CD8-positive, alpha-beta memory T cell (primary cell): Measurements from ENCODE around the gene ZNF407. TPM values are rescaled to one million over a fixed set of nuclear protein-coding genes. Genes with fewer than 3 reads are reported as not detected.

Experiments used
- CTCF ChIA-PET: fragments of 350-600 bp; sonication (Branson Sonifier 250); formaldehyde crosslinking; loops from one replicate; lab custom pipeline; 2021; ENCODE audit warnings: antibody characterized with exemption; lab: Charles Lee
- POLR2A ChIA-PET: fragments of 350-600 bp; sonication (Branson Sonifier 250); formaldehyde crosslinking; loops from one replicate; lab custom pipeline; 2021; ENCODE audit warnings: antibody characterized with exemption; lab: Charles Lee
- DNase-seq, 5 donors: peaks; one replicate each; pipeline versions ENCODE4 v3.0.0 to v3.0.0-alpha.2; 2020 to 2022; ENCODE audit warnings: mixed read lengths in 1 of 5
- H3K27ac ChIP-seq: one replicate; pipeline ENCODE4 v1.7.0; 2013; ENCODE audit warnings: low read depth, mild to moderate bottlenecking, low read length, moderate library complexity
- H3K27me3 ChIP-seq: 2 replicates; pipeline ENCODE4 v1.7.0; 2013; ENCODE audit warnings: low read length, mild to moderate bottlenecking; ENCODE audit not compliant: insufficient read depth, poor library complexity, severe bottlenecking
- H3K36me3 ChIP-seq: 2 replicates; pipeline ENCODE4 v1.7.0; 2013; ENCODE audit warnings: mild to moderate bottlenecking, low read length, moderate library complexity; ENCODE audit not compliant: insufficient read depth
- H3K4me1 ChIP-seq: 2 replicates; pipeline ENCODE4 v1.7.0; 2013; ENCODE audit warnings: mild to moderate bottlenecking, low read length, moderate library complexity; ENCODE audit not compliant: insufficient read depth
- H3K4me3 ChIP-seq: 2 replicates; pipeline ENCODE4 v1.7.0; 2013; ENCODE audit warnings: mild to moderate bottlenecking, low read length
- H3K9me3 ChIP-seq: 2 replicates; pipeline ENCODE4 v1.7.0; 2013; ENCODE audit warnings: mild to moderate bottlenecking, low read length
- H3K27ac Mint-ChIP-seq, 8 donors: one replicate each; pipeline ENCODE4 v1.8.0; 2020 to 2021; ENCODE audit warnings: mixed read lengths in 8 of 8, mild to moderate bottlenecking in 6 of 8, inconsistent platforms in 3 of 8, moderate library complexity in 3 of 8
- H3K27me3 Mint-ChIP-seq, 2 donors: one replicate each; pipeline ENCODE4 v1.8.0; 2020 to 2021; ENCODE audit warnings: mixed read lengths in 2 of 2, mild to moderate bottlenecking in 1 of 2, moderate library complexity in 1 of 2
- H3K36me3 Mint-ChIP-seq, 3 donors: one replicate each; pipeline ENCODE4 v1.8.0; 2020 to 2021; ENCODE audit warnings: mixed read lengths in 3 of 3, inconsistent platforms in 1 of 3, mild to moderate bottlenecking in 1 of 3
- H3K4me1 Mint-ChIP-seq, 3 donors: one replicate each; pipeline ENCODE4 v1.8.0; 2020 to 2021; ENCODE audit warnings: mixed read lengths in 3 of 3, inconsistent platforms in 1 of 3, mild to moderate bottlenecking in 1 of 3
- H3K4me3 Mint-ChIP-seq, 7 donors: one replicate each; pipeline ENCODE4 v1.8.0; 2020 to 2021; ENCODE audit warnings: mixed read lengths in 7 of 7, mild to moderate bottlenecking in 6 of 7, moderate library complexity in 4 of 7, inconsistent platforms in 2 of 7
- H3K9me3 Mint-ChIP-seq, 5 donors: one replicate each; pipeline ENCODE4 v1.8.0; 2020 to 2022; ENCODE audit warnings: mixed read lengths in 5 of 5, mild to moderate bottlenecking in 3 of 5, moderate library complexity in 2 of 5, inconsistent platforms in 1 of 5
- polyA plus RNA-seq: library from polyadenylated mRNA; unstranded; fragments of 300-500 nt; fragmentation: Illumina TruSeq; gene quantifications from one replicate; pipeline ENCODE4 v1.2.3, GENCODE V29; 2021
- total RNA-seq, 2 experiments: library from RNA; stranded (reverse); gene quantifications; one replicate each; pipeline ENCODE4 v1.2.3, GENCODE V29; 2021

The ZNF407 gene
- total and polyA plus RNA-seq, 3 experiments from 2014 or later = 4.1 to 15.5 (median 14.9) TPM

DNA sequence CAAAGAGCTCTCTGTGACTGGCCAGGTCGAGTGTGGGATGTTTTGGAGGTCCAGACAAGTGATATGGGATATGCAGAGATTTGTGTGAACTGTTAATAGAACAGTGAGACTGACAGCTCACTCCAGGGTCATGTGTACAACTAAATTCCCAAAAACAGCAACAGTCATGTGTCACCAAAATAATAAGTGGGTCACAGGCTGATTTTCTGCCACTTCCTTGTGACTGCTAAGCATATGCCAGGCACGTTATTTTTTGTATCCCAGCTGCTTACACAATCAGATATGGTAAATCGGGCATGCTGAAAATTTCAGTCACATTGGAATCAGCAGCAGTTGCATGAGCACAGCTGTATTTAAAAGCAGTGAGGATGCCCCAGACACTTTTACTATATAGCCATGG, 412.6 kb downstream of the ZNF407 start:
- no peaks in the 10 kb centered on the region for H3K36me3 ChIP-seq
- peaks cover 0 to 12% (median 9%) of the 10 kb centered on the region in 3 donors for H3K36me3 Mint-ChIP-seq
- H3K4me1 ChIP-seq = no peaks in the 10 kb centered on the region
- no peak overlapping the region for H3K4me3 ChIP-seq
- POLR2A ChIA-PET = no interaction called here
- H3K27me3 ChIP-seq = no peaks in the 10 kb centered on the region
- peaks cover 16 to 24% (median 23%) of the 10 kb centered on the region in 3 donors for H3K4me1 Mint-ChIP-seq
- H3K9me3 ChIP-seq = no peaks in the 10 kb centered on the region
- H3K9me3 Mint-ChIP-seq = no peaks in the 10 kb centered on the region
- DNase-seq = no peak
- no peak overlapping the region for H3K4me3 Mint-ChIP-seq
- H3K27ac ChIP-seq = no peak overlapping the region
- H3K27ac Mint-ChIP-seq = no peak overlapping the region
- H3K27me3 Mint-ChIP-seq = no peaks in the 10 kb centered on the region
- CTCF ChIA-PET = interaction anchor here (1.1 kb wide), 1 partner anchor 17 kb away, joined by 3 read pairs; no protein-coding TSS in a partner anchor

DNA sequence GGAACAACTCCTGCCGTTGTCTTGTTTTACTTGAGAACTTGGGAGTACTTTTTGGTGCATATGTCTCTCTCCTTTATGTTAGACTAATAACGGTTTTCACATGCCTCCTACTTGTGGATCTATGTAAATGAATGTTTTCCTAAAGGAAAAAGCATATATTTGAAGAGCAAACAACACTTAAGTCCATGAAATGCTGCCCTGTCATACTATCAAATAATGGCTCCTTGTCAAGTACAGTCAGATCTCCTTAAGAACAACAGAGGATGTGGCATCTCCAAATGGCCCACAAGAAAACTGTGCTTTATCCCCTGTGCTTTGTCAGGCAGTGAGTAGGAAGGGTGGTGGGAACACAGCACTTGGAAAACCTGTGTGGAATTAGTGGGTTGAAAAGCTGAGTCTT, 413.0 kb downstream of the ZNF407 start:
- Mint-ChIP-seq H3K27me3 (no peaks in the 10 kb centered on the region), H3K4me3 (no peak overlapping the region), H3K27ac (no peak overlapping the region), H3K36me3 (peaks cover 0 to 12% (median 9%) of the 10 kb centered on the region in 3 donors), H3K4me1 (peaks cover 16 to 24% (median 23%) of the 10 kb centered on the region in 3 donors), H3K9me3 (no peaks in the 10 kb centered on the region)
- H3K27ac ChIP-seq = no peak overlapping the region
- no peaks in the 10 kb centered on the region for H3K36me3 ChIP-seq
- H3K27me3 ChIP-seq = no peaks in the 10 kb centered on the region
- no peak overlapping the region for H3K4me3 ChIP-seq
- no peaks in the 10 kb centered on the region for H3K9me3 ChIP-seq
- H3K4me1 ChIP-seq = no peaks in the 10 kb centered on the region
- no peak for DNase-seq
- ChIA-PET POLR2A (no interaction called here), CTCF (interaction anchor here (1.1 kb wide), 1 partner anchor 18 kb away, joined by 3 read pairs; no protein-coding TSS in a partner anchor)

DNA sequence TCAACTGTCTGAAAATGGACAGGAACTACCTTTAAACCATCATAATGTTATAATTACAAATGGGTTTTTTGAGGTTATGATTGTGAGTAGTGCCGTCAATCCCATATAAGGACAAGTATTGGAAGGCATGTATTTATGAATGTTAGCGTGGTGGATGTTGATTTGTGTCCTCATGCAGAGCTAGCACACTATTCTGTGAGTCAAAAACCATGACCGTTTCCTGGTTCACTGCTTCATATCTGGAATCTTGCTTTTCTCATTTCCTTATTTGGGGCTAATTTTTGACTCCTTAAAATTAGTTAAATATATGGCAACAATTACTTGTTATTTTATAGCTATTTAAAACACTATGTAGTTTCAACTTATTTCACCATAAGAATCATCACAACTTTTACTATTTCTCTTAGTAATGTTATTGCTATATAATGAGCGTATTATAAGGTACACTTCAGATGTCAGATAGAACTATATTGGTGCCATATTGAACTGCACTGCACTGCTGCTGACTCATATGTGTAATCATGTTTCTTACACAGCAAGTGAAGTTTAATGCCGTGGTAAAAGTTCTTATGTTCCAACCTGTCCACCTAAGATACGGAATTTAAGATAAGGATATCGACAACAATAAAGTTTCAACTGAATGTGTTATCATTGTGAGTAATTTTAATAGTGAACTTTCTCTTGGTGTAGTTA, 418.5 kb downstream of the ZNF407 start:
- Histone ChIP-seq H3K27me3 (no peaks in the 10 kb centered on the region), H3K27ac (no peak overlapping the region), H3K4me1 (no peaks in the 10 kb centered on the region), H3K9me3 (no peaks in the 10 kb centered on the region), H3K36me3 (no peaks in the 10 kb centered on the region), H3K4me3 (no peak overlapping the region)
- Mint-ChIP-seq H3K9me3 (no peaks in the 10 kb centered on the region), H3K27ac (no peak overlapping the region), H3K36me3 (no peaks in the 10 kb centered on the region), H3K4me3 (no peak overlapping the region), H3K27me3 (no peaks in the 10 kb centered on the region), H3K4me1 (peaks cover 16 to 24% (median 23%) of the 10 kb centered on the region in 3 donors)
- no peak for DNase-seq
- ChIA-PET CTCF (no interaction called here), POLR2A (no interaction called here)

DNA sequence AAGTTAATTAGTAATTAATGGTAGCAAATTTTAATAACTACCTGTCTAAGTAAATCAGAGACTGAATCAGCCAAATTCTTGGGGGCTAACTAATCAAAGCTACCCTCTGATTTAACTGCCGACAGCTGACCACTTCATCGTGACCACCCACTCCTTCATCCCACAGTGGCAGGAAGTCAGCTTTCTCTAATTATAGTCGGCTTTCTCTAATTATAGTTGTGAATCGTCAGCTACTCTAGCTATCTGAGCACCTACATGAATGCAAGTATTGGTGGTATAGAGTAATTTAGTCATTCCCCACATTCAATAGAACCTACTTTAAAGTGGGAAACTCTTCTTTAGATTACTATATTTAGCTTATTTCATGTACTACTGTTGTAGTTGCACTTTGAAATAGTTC, 425.8 kb downstream of the ZNF407 start:
- ChIA-PET POLR2A (no interaction called here), CTCF (no interaction called here)
- Histone ChIP-seq H3K4me1 (no peaks in the 10 kb centered on the region), H3K27me3 (no peaks in the 10 kb centered on the region), H3K9me3 (no peaks in the 10 kb centered on the region), H3K27ac (no peak overlapping the region), H3K4me3 (no peak overlapping the region), H3K36me3 (no peaks in the 10 kb centered on the region)
- H3K36me3 Mint-ChIP-seq = peaks cover 0 to 6% (median 4%) of the 10 kb centered on the region in 3 donors
- H3K27me3 Mint-ChIP-seq = no peaks in the 10 kb centered on the region
- no peak for DNase-seq
- H3K4me3 Mint-ChIP-seq = no peak overlapping the region
- H3K4me1 Mint-ChIP-seq = peaks cover 32 to 41% (median 36%) of the 10 kb centered on the region in 3 donors
- peak overlapping the region in 2 of 8 donors; percentile 1 to 20 for H3K27ac Mint-ChIP-seq
- H3K9me3 Mint-ChIP-seq = no peaks in the 10 kb centered on the region

DNA sequence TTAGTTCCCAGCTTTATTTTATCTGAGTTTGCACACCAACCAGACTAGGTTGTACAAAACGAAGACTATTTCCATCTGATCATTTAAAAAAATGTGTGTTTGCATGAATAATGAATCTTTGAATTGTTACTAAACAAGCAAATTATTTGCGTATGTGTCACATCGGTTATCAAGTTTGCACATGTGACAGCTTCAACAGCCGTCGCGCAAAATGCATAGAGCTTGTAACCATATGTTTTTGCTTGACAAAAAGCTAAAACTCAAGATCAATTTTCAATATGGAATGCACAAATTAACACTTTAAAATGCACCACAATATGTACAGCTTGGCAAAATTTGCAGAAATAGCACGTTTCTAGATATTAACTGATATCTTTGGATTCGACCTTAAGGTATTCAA, 427.2 kb downstream of the ZNF407 start:
- no peak overlapping the region for H3K27ac Mint-ChIP-seq
- CTCF ChIA-PET = no interaction called here
- H3K27me3 Mint-ChIP-seq = no peaks in the 10 kb centered on the region
- H3K4me1 Mint-ChIP-seq = peaks cover 42 to 55% (median 46%) of the 10 kb centered on the region in 3 donors
- H3K4me1 ChIP-seq = peaks cover 7% of the 10 kb centered on the region
- no peaks in the 10 kb centered on the region for H3K27me3 ChIP-seq
- no peak overlapping the region for H3K27ac ChIP-seq
- H3K36me3 ChIP-seq = no peaks in the 10 kb centered on the region
- POLR2A ChIA-PET = no interaction called here
- peaks cover 0 to 13% (median 6%) of the 10 kb centered on the region in 3 donors for H3K36me3 Mint-ChIP-seq
- DNase-seq = no peak
- H3K4me3 Mint-ChIP-seq = no peak overlapping the region
- no peak overlapping the region for H3K4me3 ChIP-seq
- H3K9me3 Mint-ChIP-seq = no peaks in the 10 kb centered on the region
- no peaks in the 10 kb centered on the region for H3K9me3 ChIP-seq

DNA sequence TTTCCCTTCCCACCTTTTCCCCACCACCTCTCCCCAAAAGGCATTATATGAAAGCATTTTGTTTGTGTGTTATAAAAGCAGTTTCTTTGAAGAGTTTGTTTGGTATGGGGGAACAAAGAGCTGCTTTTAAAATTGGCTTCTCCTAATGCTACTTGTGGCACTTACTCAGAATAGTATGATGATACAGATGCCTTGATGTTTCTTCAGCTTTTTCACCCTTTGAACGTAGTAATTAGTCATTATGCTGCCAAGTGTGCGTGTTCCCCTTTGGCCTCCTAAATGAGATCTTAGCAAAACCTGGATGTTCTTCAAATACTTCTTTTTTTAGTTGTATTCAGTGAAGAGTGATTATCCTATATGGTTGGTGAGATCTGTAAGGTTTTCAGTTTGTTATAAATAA, 427.9 kb downstream of the ZNF407 start:
- no peak overlapping the region for H3K4me3 ChIP-seq
- peak overlapping the region in 6 of 8 donors; percentile 13 to 68 (median 62) for H3K27ac Mint-ChIP-seq
- DNase-seq = no peak
- CTCF ChIA-PET = interaction anchor here (0.8 kb wide), 1 partner anchor 30 kb away, joined by 3 read pairs; no protein-coding TSS in a partner anchor
- no peaks in the 10 kb centered on the region for H3K9me3 Mint-ChIP-seq
- H3K4me1 Mint-ChIP-seq = peaks cover 44 to 61% (median 52%) of the 10 kb centered on the region in 3 donors
- H3K27ac ChIP-seq = no peak overlapping the region
- peak overlapping the region in 6 of 7 donors; percentile 1 to 47 (median 24) for H3K4me3 Mint-ChIP-seq
- no peaks in the 10 kb centered on the region for H3K9me3 ChIP-seq
- no peaks in the 10 kb centered on the region for H3K27me3 ChIP-seq
- no peaks in the 10 kb centered on the region for H3K36me3 ChIP-seq
- POLR2A ChIA-PET = no interaction called here
- peaks cover 9% of the 10 kb centered on the region for H3K4me1 ChIP-seq
- H3K36me3 Mint-ChIP-seq = peaks cover 0 to 13% (median 6%) of the 10 kb centered on the region in 3 donors
- H3K27me3 Mint-ChIP-seq = no peaks in the 10 kb centered on the region

DNA sequence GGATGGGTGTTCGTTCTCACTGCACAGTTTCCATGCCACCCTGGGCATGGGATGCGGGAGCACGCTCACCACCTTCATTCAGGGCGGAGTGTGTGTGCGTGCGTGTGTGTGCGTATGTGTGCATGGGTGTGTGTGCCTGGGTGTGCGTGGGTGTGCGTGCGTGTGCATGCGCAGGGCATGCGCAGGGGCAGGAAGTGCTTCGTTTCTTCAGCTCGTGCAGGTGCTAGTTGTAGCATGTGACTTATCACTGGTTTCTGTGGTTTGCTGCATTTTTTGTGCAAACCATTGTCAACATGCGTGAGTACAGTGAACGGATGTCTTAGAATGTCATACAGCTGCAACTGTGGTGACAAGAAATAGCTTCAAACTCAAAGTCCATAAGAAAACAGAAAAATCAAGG, 431.8 kb downstream of the ZNF407 start:
- H3K4me1 ChIP-seq = peaks cover 9% of the 10 kb centered on the region
- no peaks in the 10 kb centered on the region for H3K27me3 ChIP-seq
- CTCF ChIA-PET = interaction anchor here (0.9 kb wide), 1 partner anchor 12 kb away, joined by 3 read pairs; no protein-coding TSS in a partner anchor
- no peaks in the 10 kb centered on the region for H3K9me3 ChIP-seq
- peaks cover 42 to 56% (median 43%) of the 10 kb centered on the region in 3 donors for H3K4me1 Mint-ChIP-seq
- peak in 1 of 5 donors; percentile 35 for DNase-seq
- peak overlapping the region in 7 of 8 donors; percentile 12 to 64 (median 37) for H3K27ac Mint-ChIP-seq
- peak overlapping the region in 2 of 7 donors; percentile 2 to 10 for H3K4me3 Mint-ChIP-seq
- no peaks in the 10 kb centered on the region for H3K36me3 ChIP-seq
- no peak overlapping the region for H3K4me3 ChIP-seq
- no peaks in the 10 kb centered on the region for H3K27me3 Mint-ChIP-seq
- POLR2A ChIA-PET = interaction anchor here (1.0 kb wide), 1 partner anchor 35 kb away, joined by 4 read pairs; no protein-coding TSS in a partner anchor
- H3K27ac ChIP-seq = no peak overlapping the region
- H3K9me3 Mint-ChIP-seq = no peaks in the 10 kb centered on the region
- peaks cover 0 to 13% (median 6%) of the 10 kb centered on the region in 3 donors for H3K36me3 Mint-ChIP-seq

DNA sequence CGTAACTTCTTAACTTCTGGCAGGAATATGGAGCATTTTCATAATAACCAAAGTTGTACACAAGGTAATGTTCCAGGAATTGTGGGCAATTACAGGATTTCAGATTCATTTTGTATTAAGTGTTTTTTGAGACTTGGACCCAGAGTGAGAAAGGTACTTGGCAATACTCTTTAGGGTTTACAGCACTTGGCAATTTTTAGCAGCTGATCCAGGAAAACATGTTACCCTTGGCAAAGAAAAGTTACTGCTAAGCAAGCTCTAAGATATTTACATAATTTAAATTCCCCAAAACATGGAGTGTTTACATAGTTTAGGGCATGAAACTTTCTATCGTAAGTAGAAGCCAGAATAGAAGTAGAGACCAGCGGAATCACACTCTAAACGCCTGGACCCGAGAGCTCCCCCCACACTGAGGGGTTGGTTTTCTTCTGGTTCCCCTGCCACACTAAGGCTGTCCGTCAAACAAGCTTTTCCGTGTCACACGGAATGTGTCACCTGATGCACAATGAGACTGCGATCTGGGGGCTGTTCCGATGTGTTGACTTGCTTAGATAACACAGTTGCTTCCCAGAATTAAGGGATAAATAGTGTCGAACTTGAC, 434.1 kb downstream of the ZNF407 start:
- CTCF ChIA-PET = no interaction called here
- no peaks in the 10 kb centered on the region for H3K27me3 Mint-ChIP-seq
- peaks cover 25 to 47% (median 25%) of the 10 kb centered on the region in 3 donors for H3K4me1 Mint-ChIP-seq

More for the DNA sequence above, 434.1 kb downstream of the ZNF407 start:
- Mint-ChIP-seq H3K9me3 (no peaks in the 10 kb centered on the region), H3K36me3 (peaks cover under 1 to 11% (median 9%) of the 10 kb centered on the region in 3 donors), H3K4me3 (no peak overlapping the region), H3K27ac (peak overlapping the region in 1 of 8 donors; percentile 36)
- POLR2A ChIA-PET = no interaction called here
- no peaks in the 10 kb centered on the region for H3K36me3 ChIP-seq
- H3K27ac ChIP-seq = no peak overlapping the region
- H3K4me3 ChIP-seq = no peak overlapping the region
- no peak for DNase-seq
- peaks cover 9% of the 10 kb centered on the region for H3K4me1 ChIP-seq
- no peaks in the 10 kb centered on the region for H3K27me3 ChIP-seq
- no peaks in the 10 kb centered on the region for H3K9me3 ChIP-seq
